AG04450 (cell line): Measurements from ENCODE around the gene EPB41L4B. TPM values are rescaled to one million over a fixed set of nuclear protein-coding genes. Genes with fewer than 3 reads are reported as not detected.

Experiments used
- CTCF ChIA-PET: fragments of 300-600, 350-600 bp; formaldehyde crosslinking; extraction: SDS; loops from one replicate; lab custom pipeline; 2022; ENCODE audit warnings: antibody characterized with exemption, inconsistent platforms; lab: Charles Lee
- POLR2A ChIA-PET: fragments of 350-600 bp; formaldehyde crosslinking; extraction: SDS; loops from one replicate; lab custom pipeline; 2021; ENCODE audit warnings: antibody characterized with exemption, inconsistent platforms; lab: Yijun Ruan, JAX
- DNase-seq: peaks from one replicate; pipeline ENCODE4 v3.0.0-alpha.2; 2011; ENCODE audit warnings: low read depth, low spot score
- H3K27ac ChIP-seq: one replicate; pipeline ENCODE4 v1.5.1; 2012; ENCODE audit warnings: low read depth, low read length, control low read depth
- H3K27me3 ChIP-seq: one replicate; pipeline ENCODE4 v1.6.0; 2012; ENCODE audit warnings: low read length; ENCODE audit not compliant: control insufficient read depth, insufficient read depth
- H3K4me3 ChIP-seq: 2 replicates; pipeline ENCODE4 v1.5.1; 2011; ENCODE audit warnings: mild to moderate bottlenecking, low read depth, low read length, control low read depth
- H3K9me3 ChIP-seq: 2 replicates; pipeline ENCODE4 v1.5.1; 2012; ENCODE audit warnings: low read length; ENCODE audit not compliant: control insufficient read depth, insufficient read depth
- CTCF ChIP-seq: IDR thresholded peaks from 2 replicates; pipeline ENCODE4 v1.5.1; 2011; ENCODE audit warnings: low read depth, low read length, control low read depth, inconsistent platforms
- polyA plus RNA-seq: library from polyadenylated mRNA; depleted of rRNA; stranded (reverse); fragments of >200 nt; gene quantifications from 2 replicates; pipeline ENCODE4 v1.2.3, GENCODE V29; 2011

EPB41L4B gene
- polyA plus RNA-seq, 1 experiment, result 1.5 TPM

GRCh38 chr9:109159583-109159982 is 161.3 kb downstream of the EPB41L4B start:
- Histone ChIP-seq H3K27me3 (peaks cover 14% of the 10 kb centered on the region), H3K9me3 (no peaks in the 10 kb centered on the region), H3K27ac (no peak overlapping the region), H3K4me3 (no peak overlapping the region)
- ChIA-PET POLR2A (no interaction called here), CTCF (no interaction called here)
- no peak for TF ChIP-seq CTCF
- no peak for DNase-seq

GRCh38 chr9:109158651-109159050 is 162.2 kb downstream of the EPB41L4B start:
- peaks cover 8% of the 10 kb centered on the region for H3K27me3 ChIP-seq
- H3K27ac ChIP-seq, result no peak overlapping the region
- H3K9me3 ChIP-seq, result no peaks in the 10 kb centered on the region
- TF ChIP-seq CTCF, result no peak
- CTCF ChIA-PET, result no interaction called here
- no peak overlapping the region for H3K4me3 ChIP-seq
- DNase-seq, result no peak
- POLR2A ChIA-PET, result no interaction called here

GRCh38 chr9:109156708-109157107 is 164.2 kb downstream of the EPB41L4B start:
- Histone ChIP-seq H3K27ac (no peak overlapping the region), H3K9me3 (peaks cover 4% of the 10 kb centered on the region; the same call in 1 of the 2 replicates), H3K27me3 (no peaks in the 10 kb centered on the region), H3K4me3 (no peak overlapping the region)
- no peak for DNase-seq
- CTCF ChIA-PET, result no interaction called here
- POLR2A ChIA-PET, result no interaction called here
- TF ChIP-seq CTCF, result no peak

- Histone ChIP-seq H3K4me3 (no peak overlapping the region), H3K27ac (no peak overlapping the region), H3K27me3 (no peaks in the 10 kb centered on the region), H3K9me3 (peaks cover 4% of the 10 kb centered on the region; the same call in 1 of the 2 replicates)
- no peak for DNase-seq
- TF ChIP-seq CTCF, result no peak
- CTCF ChIA-PET, result interaction anchor here (0.9 kb wide), 1 partner anchor 32 kb away, joined by 3 read pairs; no protein-coding TSS in a partner anchor
- POLR2A ChIA-PET, result no interaction called here
Observed at GRCh38 chr9:109150925-109151545, 169.8 kb downstream of the EPB41L4B start.

GRCh38 chr9:109149722-109150121 is 171.1 kb downstream of the EPB41L4B start:
- no peak for DNase-seq
- CTCF ChIA-PET, result no interaction called here
- POLR2A ChIA-PET, result no interaction called here
- peaks cover 4% of the 10 kb centered on the region; the same call in 1 of the 2 replicates for H3K9me3 ChIP-seq
- TF ChIP-seq CTCF, result no peak
- H3K4me3 ChIP-seq, result no peak overlapping the region
- H3K27ac ChIP-seq, result no peak overlapping the region
- H3K27me3 ChIP-seq, result no peaks in the 10 kb centered on the region
